Head of caudate nucleus (tissue), 42 donors: ENCODE results near the gene KAZN.

Source experiments
- DNase-seq, 42 donors: peaks; one replicate each; pipeline versions ENCODE4 v3.0.0 to v3.0.0-alpha.2; 2020 to 2021; ENCODE audit warnings: mixed read lengths in 7 of 42
- intact Hi-C: fragments of 100-400 bp; cut with DNase I; formaldehyde crosslinking; loops from one replicate; pipeline ENCODE4 v1.15.0; 2022

KAZN gene

DNA sequence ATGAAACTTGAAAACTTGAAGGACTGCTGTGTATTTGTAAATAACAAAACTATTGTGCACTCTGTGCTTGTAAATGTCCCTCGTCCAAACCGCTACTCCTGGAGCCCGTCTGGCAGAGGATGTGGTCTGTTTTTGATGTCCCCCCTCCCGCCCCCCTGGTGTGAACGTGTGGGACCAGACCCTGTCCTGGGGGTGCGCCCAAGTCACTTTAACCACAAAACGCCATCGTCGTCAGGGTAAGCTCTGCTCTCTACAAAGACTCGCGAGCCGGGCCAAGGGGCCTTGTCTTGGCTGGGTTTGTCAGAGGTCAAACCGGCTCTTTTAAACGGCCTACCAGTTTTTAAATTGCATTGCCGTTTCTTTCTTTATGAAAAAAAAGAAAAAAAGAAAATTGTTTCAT lies 467.7 kb downstream of the KAZN start:
- intact Hi-C loops = no loop called here
- no peak for DNase-seq

DNA sequence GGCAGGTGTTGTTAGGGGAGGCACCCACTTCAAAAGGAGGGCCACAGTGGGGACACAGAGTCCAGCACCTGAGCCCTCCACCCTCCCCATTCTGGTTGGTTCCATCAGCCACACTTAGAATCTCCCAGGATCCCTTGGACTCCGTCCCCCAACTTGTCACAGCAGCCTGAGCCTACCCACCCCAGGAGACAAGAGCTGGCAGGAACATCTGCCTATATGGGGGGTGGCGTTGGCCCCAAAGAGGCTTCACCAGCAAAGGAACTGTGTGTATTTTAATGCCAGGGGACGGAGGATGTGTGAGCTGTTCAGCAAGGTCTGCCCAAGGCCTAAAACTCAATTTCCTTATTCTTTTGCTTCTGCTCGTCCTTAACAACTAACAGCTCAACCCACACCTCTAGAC lies 468.7 kb downstream of the KAZN start:
- intact Hi-C loops = no loop called here
- no peak for DNase-seq

DNA sequence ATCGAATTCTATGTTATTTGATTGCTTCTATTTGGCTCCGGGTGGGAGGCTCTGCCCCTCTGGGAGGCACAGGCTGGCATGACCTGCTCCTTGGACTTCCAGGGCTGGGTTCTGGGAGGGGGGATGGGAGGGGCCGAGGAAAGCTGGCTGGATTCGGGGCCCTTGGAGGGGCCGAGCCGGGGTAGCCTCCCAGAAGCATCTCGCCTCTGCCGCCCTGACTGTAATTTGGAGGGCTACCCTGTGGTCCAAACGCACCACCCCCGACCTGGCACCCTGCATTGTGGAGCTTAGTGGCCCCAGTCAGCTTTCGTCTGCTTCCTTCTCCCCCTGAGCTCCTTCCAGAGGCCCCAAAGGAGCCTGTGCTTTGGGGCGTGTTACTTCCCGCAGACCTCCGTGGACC lies 469.7 kb downstream of the KAZN start:
- no peak for DNase-seq
- intact Hi-C loops = no loop called here

DNA sequence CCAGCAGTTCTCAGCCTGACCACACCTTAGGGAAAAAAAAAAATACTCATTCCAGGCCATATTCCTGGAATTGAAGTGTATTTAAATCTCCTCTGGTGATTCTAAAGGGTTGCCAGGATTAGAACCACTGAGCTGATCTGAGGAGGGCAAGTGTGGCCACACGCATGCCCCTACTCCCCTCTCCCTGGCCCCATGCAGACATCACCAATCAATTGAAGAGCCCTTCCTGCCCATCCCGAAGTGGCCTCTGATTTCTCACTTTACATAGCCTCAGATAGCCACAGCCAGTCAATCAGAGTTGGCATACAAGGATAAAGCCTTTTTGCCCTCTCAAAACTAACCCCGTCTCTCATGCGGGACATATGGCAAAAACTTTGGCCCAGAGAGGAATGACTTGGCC lies 470.5 kb downstream of the KAZN start:
- intact Hi-C loops = no loop called here
- DNase-seq = no peak

DNA sequence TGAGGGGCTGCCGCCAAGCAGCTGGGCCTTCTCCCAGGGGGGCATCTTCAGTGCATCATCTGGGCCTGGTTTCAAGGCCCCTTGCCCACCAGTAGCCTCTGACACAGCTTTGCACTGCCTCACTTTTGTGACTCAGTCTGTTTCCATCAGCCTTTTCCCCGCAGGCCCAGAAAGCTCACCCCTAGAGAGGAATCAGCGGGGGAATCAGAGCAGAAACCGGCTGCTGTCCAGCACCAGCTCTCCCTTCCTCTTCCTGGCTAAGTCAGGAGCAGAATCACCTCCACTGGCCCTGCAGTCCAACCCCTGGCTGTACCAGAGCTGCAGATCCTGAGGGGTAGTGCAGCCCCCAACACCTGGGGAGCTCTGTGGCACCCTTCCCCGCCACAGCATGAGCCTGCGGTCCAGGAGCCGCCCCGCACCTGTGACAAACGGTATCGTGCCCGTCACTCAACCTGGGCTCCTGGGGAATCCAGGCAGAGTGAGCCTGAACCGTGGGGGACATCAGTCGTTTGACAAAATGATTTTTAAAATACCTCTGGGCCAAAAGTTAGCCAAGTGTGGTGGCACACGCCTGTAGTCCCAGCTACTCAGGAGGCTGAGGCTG lies 471.8 kb downstream of the KAZN start:
- no peak for DNase-seq
- intact Hi-C loops = no loop called here

DNA sequence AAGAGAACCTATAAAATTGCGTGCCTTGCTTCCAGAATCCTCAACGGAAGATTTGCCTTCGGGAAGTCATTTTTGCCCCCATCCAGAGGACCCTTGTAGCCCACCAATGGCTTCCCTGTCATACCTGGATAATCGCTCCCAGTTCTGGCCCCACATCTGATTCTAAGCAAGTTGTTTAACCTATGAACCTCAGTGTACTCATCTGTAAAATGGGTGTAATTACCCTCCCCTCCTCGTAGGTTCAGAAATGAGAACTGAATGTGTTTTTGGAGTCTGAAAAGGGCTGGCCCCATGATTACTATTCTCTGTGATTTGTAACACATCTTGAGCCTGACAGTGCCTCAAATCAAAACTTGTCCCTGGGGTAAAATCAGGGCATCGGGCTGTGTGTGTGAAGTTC lies 473.5 kb downstream of the KAZN start:
- intact Hi-C loops = no loop called here
- no peak for DNase-seq

DNA sequence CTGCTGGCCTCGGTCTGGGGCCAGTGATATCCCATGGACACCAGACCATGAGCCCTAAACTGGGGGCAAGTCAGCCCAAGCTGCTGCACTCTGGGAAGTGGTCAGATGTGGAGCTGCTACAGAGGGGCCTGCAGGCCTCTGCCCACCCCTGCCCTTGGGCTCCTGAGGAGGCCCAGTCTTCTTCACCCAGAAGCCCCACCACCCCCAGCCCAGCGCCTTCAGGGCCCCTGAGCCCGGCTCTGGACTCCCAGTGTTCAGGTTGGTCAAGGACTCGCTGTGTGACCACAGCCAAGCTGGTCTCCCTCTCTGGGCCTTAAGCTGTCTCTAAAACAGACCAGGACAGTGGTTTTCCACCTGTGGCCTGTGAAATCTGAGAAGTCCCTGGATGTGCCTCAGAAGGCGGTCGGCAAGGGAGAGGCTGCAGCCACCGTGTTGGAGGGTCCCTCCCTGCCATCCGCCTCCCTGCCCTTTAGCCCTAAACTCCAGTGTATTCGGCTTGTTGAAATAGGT lies 475.4 kb downstream of the KAZN start:
- intact Hi-C loops = no loop called here
- DNase-seq = no peak

DNA sequence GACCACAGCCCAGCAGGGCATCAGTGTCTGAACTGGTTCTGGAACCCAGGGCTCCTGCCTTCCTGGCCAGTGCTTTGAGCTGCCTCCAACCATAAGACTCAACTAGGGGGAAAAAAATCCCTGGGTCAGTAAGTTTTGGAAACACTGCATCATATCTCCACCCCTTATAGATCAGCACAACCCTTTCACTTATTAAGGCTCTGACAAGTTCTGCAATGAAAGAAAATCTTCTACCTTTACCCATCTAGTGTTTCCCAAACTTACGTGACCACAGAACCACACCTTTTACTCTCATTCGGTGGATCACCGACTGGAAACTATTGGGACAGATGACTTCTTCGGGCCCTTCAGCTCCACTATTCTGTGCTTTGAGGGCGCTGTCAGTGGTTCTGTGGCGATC lies 476.7 kb downstream of the KAZN start:
- intact Hi-C loops = no loop called here
- DNase-seq = no peak

DNA sequence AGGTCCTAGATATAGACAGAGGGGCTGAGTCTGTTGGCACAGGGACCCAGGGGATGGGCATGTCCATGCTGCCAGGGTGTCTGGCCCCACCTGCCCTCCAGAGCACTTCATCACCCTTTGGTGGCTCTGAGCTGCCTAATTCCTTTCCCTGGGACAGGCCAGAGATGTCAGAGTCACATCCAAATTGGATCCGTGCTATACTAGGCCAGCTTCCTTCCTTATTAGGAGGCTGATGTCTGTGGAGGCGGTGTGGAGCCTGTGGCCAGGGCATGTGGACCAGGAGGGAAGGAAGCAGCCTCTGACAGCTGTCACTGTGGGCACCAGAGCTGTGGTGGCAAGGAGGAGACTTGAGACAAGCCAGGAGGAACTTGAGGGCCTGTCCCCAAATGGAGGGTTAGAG lies 477.3 kb downstream of the KAZN start:
- no peak for DNase-seq
- intact Hi-C loops = no loop called here

DNA sequence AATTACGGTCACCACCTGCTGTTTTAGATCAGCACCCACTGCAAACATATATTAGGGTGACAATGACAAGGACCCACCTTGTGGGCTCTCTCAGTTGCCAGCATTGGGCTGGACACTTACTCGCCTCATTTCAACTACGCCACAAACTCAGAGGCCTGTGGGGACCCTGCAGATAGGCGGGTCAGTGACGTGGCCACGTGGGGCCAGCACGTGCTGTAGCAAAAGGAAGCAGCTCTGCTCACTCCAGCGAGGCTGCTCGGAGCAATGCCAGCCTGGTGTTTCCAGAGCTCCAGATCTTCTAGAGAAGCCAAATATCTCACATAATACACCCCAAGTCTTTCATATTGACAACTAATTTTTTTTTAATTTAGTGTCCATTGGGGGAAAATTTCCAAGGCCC lies 478.3 kb downstream of the KAZN start:
- intact Hi-C loops = no loop called here
- no peak for DNase-seq

DNA sequence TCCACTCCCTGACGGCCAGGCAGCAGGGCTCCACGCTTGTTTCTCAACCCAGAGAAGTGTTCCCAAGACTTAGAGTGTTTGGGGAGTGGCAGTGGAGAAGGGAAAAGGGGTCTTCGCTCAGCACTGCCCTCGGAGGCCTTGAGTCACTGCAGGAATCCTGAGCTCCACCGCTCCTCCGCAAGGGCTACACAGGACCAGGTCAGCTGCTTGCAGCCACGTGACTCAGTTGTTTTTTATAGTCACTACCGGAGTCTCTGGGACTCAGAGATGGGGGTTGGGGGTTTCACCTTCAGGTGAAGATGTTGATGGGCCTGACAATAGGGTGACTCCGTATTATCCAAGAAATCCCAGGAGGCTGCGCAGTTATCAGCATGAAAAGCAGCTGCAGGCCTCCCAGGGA lies 478.9 kb downstream of the KAZN start:
- intact Hi-C loops = no loop called here
- DNase-seq = no peak

DNA sequence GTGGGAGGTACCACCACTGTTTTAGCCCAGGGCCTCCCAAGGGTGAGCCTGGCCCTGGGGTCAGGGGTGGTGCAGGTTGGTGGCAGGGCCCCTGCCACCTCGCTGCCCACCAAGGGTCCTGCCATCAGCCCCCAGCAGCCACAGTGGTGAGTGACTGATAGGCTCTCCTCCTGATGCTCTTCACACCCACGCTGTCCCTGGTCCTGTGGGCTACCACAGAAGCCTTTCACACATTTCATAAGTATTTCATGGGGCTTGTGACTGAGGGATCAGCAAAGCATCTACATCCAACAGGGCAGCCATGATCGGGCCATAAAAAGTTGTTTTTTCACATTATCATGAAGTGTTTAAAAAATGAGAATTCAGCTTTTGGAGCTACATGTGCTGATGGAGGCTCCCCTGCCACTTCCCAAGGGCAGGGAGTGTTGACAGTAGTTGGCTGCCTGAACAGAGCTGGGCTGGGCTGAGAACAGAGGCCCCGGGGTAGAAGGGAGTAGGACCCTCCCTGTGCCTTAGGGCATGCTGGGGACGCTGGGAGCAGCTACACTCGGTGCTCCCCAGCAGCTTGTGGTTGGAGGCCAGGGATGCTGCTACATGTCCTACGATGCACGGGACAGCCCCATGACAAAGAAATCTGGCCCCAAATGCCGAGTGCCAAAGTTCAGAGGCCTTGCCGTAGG lies 482.0 kb downstream of the KAZN start:
- DNase-seq = no peak
- intact Hi-C loops = no loop called here

DNA sequence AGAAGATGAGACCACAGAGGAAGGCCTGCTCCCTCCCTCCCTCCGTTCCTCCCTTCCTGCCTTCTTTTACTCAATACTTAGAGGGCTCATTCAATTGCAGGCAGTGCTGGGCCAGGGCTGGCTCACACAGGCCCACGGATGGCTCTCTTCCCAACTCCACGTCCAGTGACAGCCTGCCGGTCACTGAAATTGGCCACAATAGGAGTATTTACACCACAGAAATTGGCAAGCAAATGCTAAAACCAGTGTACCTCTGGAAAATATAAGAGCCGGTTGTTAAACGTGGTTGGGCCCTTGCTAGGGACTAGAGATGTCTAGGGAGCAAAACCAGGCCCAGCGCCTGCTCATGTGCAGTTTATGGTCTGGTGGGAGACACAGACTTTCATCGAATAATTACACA lies 482.6 kb downstream of the KAZN start:
- peak in 1 of 42 donors; percentile 6 for DNase-seq
- intact Hi-C loops = no loop called here

DNA sequence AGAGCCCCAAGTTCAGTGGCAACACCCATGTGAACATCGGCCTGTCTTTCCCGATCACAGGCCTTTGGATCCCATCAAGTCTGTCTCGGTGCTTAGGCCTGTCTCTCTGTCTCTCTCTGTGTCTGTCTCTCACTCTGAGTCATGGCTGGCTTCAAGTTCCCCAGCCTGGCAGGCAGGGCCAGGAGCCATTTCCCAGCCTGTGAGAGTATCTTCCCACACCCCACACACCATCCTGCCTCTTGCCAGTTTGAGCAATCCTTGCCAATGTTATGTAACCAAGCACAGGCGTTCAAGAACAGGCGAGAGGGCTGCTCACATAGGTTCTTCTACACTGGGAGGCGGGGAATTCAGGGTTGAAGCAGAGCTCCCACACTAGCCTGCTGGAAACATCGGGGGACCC lies 485.1 kb downstream of the KAZN start:
- intact Hi-C loops = no loop called here
- no peak for DNase-seq

DNA sequence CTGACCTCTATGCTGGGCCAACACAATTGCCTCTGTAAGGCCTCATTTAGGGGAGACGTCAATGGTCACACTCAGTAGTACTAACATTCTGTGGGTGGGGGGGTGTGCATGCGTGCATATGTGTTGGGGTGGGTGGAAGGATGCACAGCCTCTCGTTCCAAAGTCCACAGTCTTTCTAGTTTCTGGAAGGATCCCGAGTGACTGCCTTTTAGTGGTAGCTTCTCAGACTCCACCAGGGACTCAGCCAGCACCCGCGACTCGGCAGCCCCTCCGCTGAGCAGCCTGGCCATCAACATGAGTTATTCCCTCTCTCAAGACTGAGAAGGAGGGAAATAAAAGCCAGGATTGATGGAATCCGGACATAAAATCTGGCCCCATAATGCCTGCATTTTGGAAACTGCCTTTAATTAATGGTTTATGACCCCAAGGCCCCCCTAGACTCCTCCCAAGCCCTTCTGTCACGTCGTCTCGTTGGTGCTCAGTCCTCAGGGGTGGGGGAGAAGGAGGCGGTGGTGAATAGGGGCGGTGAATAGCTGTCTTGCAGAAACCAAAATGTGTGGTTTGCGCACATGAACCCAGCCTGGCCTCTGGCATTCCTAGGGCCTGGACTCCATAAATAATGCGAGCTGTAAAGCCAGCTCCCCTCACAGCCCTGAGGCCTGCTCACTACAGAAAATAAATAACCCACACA lies 489.9 kb downstream of the KAZN start:
- intact Hi-C loops = no loop called here
- DNase-seq = peak in 7 of 42 donors; percentile 11 to 55 (median 27)

DNA sequence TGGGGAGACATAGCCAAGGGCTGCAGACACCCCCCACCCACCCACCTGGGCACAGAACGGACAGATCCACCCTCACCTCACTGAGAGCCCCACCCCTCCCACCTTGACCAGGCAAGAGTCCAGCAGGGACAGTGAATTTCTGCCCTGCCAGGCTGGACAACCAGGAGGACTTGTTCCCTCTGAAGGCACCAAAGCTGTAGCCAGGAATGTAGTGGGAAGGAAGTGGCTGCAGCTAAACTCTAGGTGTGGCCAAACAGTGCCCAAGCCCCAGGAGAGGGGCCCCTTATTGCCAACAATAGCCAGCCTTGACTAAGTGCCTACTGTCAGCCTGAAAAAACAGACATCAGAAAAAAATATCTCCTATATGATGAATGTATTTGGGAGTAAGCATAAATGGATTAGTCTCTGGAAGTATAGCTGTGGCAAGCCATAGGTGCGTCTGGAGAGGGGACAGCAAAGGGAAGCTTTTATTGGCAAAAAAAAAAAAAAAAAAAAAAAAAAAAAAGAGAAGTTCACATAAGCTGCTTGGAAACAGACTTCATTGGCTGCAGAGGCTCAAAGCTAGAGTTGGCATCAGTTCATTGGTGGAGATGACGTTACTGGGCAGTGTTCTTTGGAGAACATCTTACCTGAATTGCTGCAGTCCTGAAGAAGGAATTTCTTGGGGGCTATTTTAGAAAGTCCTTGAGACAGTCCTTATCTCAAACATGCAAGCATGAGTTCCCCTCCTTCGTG lies 490.9 kb downstream of the KAZN start:
- no peak for DNase-seq
- intact Hi-C loops = no loop called here

DNA sequence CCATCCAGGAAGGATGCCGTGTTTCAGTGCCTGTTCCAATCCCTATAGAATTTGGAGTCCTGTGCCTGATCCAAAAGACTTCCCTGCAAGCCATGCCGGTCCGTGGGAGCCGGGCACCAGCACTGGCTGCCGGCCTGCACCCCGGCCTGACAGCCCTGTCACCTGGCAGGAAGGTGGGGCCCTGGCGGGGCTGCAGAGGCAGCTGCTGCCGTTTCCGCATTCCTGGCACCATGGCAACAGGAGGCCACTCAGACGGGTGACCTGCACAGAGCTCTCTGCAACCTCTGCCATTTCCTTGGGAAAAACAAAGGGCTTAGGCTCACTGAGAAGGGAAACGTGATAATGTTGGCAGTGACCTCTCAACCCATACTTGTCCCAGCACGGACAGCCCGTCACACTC lies 491.9 kb downstream of the KAZN start:
- intact Hi-C loops = no loop called here
- DNase-seq = no peak

DNA sequence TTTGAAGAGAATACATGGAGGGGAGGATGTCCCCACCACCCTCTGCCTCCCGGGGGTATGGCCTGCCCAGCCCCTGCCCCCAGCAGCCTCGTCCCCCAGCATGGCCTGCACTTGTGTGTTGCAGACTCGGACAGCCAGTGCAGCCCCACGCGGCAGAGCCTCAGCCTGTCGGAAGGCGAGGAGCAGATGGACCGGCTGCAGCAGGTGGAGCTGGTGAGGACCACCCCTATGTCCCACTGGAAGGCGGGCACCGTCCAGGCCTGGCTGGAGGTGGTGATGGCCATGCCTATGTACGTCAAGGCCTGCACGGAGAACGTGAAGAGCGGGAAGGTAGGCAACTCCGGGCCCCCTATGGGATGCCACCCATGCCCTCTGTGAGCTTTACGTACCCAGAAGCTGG lies 495.6 kb downstream of the KAZN start:
- no peak for DNase-seq
- intact Hi-C loops = no loop called here

DNA sequence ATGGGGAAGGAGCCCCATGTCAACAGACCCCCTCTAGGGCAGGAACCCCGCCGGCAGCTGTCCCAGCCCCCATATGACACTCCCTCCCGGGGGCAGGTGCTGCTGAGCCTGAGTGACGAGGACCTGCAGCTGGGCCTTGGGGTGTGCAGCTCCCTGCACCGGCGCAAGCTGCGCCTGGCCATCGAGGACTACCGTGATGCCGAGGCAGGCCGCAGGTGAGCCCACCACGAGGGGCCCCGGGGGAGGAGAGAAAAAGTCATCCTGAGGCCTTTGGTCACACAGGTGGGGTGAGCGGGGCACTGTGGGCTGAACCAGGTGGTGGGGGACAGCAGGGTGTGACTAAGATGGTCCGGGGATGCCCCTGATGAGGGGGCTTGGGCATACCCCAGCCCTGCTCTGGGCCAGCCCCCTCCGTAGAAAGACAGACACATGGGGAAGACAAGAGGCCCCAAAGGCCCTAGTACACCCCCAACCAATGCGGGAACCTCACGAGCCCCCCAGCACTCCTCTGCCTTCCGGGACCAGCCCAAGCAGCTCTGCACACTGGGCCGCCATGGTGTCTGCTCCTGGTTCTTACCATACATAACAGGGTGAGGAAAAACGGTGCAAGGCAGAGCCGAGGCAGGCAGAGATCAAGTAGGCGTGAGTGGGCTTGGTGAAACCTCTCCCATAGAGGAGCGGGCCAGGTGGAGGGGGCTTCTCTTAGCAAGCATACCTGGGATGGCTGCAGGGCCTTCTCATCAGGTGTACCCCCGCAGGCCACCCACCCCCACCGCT lies 496.4 kb downstream of the KAZN start:
- DNase-seq = peak in 38 of 42 donors; percentile 25 to 83 (median 52)
- intact Hi-C loops = no loop called here
